Cardiac fibroblast (primary cell): ENCODE data around the gene IP6K2.

Experiments used
- DNase-seq, 2 donors: peaks; one replicate each; pipeline versions ENCODE4 v3.0.0 to v3.0.0-alpha.2; 2010; ENCODE audit warnings: low read depth in 2 of 2
- H3K4me3 ChIP-seq, 2 donors: replicated peaks in 1 of 2; 1 replicate in 1 of 2; 2 replicates in 1 of 2; pipeline ENCODE4 v1.5.1; 2011; ENCODE audit warnings: low read depth in 2 of 2, low read length in 2 of 2, mild to moderate bottlenecking in 2 of 2, moderate library complexity in 1 of 2
- TF ChIP-seq, protein P1 (sequence below): IDR thresholded peaks from one replicate; pipeline ENCODE4 v1.5.1; 2011; ENCODE audit warnings: low read depth, mild to moderate bottlenecking, low read length, inconsistent platforms

IP6K2 gene

DNA sequence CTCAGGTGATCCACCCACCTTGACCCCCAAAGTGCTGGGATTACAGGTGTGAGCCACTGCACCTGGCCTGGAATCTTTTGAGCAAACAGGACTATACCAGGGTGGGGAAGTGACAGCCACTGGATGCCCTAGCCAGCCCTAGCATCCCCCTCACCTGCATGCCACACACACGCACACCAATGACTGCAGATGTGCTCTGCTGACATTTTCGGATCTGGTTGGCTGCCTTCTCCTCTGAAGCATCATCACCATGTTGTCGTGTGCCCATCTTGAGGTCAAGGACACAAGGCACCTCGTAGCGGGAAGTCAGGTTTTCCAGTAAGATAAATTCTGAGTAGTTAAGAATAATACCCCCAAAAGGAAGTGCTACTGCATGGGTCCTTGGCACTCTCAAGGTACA lies 27.6 kb downstream of the IP6K2 start:
- DNase-seq = no peak
- TF ChIP-seq, protein P1, sequence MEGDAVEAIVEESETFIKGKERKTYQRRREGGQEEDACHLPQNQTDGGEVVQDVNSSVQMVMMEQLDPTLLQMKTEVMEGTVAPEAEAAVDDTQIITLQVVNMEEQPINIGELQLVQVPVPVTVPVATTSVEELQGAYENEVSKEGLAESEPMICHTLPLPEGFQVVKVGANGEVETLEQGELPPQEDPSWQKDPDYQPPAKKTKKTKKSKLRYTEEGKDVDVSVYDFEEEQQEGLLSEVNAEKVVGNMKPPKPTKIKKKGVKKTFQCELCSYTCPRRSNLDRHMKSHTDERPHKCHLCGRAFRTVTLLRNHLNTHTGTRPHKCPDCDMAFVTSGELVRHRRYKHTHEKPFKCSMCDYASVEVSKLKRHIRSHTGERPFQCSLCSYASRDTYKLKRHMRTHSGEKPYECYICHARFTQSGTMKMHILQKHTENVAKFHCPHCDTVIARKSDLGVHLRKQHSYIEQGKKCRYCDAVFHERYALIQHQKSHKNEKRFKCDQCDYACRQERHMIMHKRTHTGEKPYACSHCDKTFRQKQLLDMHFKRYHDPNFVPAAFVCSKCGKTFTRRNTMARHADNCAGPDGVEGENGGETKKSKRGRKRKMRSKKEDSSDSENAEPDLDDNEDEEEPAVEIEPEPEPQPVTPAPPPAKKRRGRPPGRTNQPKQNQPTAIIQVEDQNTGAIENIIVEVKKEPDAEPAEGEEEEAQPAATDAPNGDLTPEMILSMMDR = no peak
- H3K4me3 ChIP-seq = no peak overlapping the region

DNA sequence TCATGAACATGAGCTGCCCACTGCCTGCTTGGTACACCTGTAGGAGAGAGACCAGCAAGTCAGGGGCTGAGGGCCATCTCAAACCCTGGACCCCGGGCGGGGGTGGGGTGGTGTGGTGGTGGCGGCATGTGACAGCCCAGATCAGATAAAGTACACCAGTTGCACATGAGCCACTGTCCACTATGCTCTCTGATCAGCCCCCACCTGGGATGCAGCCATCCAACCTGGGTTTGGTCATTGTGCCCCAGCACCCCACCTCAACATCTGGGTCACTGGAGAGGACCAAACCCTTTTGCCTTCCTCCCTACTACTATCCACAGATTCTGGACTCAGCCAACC lies 28.3 kb downstream of the IP6K2 start:
- no peak for DNase-seq
- H3K4me3 ChIP-seq = no peak overlapping the region
- TF ChIP-seq, protein P1 = no peak

DNA sequence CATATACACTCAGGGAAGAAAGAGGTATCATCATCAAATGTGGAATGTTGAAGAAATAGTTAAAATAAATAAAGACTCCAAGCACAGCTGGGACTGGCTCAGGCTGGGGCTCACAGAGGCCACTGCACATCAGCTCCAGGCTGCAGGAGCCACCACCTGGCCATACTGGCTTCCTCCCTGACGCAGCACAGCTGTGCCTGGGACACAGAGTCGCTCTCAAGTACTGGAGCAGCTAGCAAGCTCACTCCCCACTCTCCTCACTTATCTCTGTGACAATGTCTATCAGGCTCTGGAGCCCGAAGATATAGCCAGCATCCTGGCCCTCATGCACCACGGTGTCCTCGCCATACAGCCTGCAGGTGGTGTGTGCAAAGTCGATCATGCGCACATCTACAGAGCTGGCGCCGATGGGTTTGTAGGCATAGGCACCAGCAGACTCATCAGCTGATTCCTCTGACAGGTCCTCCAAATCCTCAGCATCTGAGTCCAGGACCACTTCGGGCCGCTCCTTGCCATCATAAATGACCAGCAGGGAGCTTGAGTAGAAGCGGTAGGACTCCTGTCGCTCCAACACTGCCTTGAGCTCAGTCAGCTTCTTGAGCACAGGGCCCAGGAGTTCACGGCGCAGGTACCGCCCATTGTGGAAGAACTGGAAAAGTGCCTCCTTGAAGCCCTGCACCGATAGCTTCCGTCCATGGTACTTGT lies 28.8 kb downstream of the IP6K2 start:
- H3K4me3 ChIP-seq = no peak overlapping the region
- TF ChIP-seq, protein P1 = no peak
- no peak for DNase-seq

DNA sequence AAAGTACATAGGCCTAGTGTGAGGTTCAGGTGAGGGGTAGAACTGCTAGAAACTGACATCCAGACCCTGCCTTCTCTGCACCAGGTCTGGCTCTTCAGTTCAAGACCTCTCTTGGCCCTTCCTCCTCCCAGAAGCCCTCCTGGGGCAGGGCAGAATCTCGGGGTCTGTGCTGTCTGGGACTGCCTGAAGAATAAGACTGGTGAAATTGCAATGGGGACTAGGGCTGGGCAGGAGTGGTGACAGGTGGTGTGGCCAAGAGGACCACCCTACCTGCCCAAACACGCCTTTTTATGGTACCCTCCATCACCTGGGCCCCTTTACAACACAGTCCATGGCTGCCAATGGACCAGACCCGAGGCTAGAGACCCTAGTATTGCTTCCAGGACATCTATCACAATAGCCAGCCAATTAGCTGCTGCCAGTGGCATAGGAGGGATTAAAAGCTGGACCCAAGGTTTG lies 29.8 kb downstream of the IP6K2 start:
- TF ChIP-seq, protein P1 = no peak
- no peak overlapping the region for H3K4me3 ChIP-seq

DNA sequence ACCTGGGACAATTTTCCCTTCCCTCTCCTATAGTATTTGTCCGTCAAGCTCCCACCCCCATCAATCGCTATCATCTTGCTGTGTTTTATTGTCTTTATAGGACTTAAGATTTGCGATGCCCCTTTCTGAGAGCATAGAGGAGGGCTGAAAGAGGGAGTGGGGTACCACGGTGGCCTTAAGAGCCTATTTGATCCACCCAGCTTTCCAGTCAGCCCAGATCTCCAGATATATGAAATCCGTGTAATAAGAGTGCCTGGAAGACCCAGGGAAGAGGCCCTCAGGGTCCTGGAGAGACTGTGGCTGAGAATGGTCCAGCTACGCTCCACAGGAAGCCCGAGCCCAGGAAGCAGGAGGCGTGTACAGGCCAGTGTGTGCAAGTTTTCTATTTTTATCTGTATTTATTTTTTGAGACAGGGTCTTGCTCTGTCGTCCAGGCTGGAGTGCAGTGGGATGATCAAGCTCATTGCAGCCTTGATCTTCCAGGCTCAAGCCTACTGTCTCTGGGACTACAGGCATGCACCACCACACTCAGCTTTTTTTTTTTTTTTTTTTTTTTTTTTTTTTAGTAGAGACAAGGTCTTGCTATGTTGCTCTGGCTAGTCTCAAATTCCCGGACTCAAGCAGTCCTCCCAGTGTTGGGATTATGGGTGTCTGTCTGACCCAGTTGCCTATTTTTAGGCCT lies 30.3 kb downstream of the IP6K2 start:
- H3K4me3 ChIP-seq = no peak overlapping the region
- TF ChIP-seq, protein P1 = no peak

More for the DNA sequence above, 29.8 kb downstream of the IP6K2 start:
- DNase-seq = no peak

DNA sequence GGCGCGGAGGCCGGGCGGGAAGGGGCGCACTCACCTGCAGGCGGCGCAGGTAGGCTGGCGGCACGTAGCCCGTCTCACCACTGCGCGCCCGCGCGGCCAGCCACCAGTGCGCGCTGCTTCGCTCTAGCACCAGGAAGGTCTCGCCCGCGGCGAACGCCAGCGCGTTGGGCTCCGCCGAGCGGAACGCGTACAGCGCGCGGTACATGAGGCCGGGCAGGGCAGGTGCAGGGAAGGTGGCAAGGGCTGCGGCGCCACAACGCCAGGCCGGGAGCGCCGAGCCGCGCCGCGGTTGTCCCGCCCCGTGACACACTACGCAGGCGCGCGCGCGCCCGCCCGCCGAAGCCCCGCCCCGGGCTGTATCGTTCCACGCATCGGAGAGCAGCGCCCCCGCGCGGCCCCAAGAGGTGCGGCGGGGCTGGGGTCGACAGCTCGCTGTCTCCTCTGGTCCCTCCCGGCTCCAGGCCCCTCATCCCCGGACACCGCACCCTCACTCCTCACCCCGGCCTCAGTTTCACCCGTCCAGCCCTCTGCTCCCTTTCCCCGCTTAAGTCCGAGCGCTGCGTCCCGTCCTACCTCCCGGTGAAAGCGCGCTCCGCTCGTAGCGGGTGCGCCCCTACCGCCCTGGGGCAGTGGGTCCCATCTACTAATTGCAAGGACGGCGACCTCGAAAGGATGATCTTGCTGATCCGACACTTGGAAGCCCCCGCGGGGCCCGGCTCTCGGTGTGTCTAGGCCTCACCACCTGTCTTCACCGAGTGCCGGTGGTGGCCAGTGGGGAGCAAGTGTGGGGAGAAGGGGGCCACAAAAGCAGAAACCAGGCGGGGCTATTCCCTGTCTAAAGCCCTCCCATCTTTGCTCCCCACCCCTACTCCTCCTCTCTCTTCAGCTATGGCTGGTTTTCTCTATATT lies 31.2 kb downstream of the IP6K2 start, which contains the start of gene NCKIPSD:
Gene NCKIPSD, minus strand, starts transcription at position 313 of the 909 bp plus-strand sequence. Its CDS starts 108 bp downstream, at position 205.
- DNase-seq = peak; percentile 80 to 84
- peak within 1 kb of the TSS; percentile 67 to 95 for H3K4me3 ChIP-seq
- TF ChIP-seq, protein P1 = peak; percentile 73

More for the DNA sequence above, 30.3 kb downstream of the IP6K2 start:
- peak in 1 of 2 donors; percentile 11 for DNase-seq
